Measurements from ENCODE around the gene GPR68. TPM values are rescaled to one million over a fixed set of nuclear protein-coding genes. Genes with fewer than 3 reads are reported as not detected.
"Not testable (repeated sequence)": the region's sequence is repeated elsewhere in the genome, so short reads cannot be mapped to it uniquely, and the experiment has no call there.

Gene GPR68
- total RNA-seq, 2 donors from 2014 or later = 0.55 to 1.4 TPM

DNA sequence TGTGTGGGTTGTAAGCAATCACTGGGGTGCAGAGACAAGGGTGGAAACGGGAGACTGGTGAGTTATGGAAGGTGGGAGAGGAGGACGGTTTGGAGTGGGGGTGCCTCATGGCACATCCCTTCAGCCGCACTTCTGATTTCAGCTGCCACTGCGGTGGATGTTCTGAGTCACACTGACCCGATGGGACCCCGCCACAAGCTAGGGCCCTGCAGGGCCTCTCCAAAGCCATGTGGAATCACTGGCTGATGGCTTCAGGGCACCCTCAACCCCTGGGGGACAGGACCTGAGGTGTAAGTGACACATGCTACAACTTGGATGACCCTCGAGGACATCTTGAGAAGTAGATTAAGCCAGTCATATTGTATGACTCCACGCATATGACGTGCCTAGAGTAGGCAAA lies 53.7 kb downstream of the GPR68 start:
- Histone ChIP-seq H3K4me3 (no peak overlapping the region), H3K27me3 (no peaks in the 10 kb centered on the region), H3K4me1 (no peaks in the 10 kb centered on the region), H3K36me3 (peaks cover 72% of the 10 kb centered on the region), H3K27ac (no peak overlapping the region), H3K9me3 (no peaks in the 10 kb centered on the region)
- DNase-seq (ENCODE audit: low spot score) = no peak
- TF ChIP-seq, protein P1, sequence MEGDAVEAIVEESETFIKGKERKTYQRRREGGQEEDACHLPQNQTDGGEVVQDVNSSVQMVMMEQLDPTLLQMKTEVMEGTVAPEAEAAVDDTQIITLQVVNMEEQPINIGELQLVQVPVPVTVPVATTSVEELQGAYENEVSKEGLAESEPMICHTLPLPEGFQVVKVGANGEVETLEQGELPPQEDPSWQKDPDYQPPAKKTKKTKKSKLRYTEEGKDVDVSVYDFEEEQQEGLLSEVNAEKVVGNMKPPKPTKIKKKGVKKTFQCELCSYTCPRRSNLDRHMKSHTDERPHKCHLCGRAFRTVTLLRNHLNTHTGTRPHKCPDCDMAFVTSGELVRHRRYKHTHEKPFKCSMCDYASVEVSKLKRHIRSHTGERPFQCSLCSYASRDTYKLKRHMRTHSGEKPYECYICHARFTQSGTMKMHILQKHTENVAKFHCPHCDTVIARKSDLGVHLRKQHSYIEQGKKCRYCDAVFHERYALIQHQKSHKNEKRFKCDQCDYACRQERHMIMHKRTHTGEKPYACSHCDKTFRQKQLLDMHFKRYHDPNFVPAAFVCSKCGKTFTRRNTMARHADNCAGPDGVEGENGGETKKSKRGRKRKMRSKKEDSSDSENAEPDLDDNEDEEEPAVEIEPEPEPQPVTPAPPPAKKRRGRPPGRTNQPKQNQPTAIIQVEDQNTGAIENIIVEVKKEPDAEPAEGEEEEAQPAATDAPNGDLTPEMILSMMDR (IDR thresholded peaks at IDR 0.05) = no peak

GRCh38 chr14:91187271-91187670 lies 57.2 kb downstream of the GPR68 start:
- no peak overlapping the region for H3K27ac ChIP-seq
- H3K4me3 ChIP-seq = no peak overlapping the region
- no peaks in the 10 kb centered on the region for H3K4me1 ChIP-seq
- no peaks in the 10 kb centered on the region for H3K9me3 ChIP-seq
- no peaks in the 10 kb centered on the region for H3K27me3 ChIP-seq
- TF ChIP-seq, protein P1 (IDR thresholded peaks at IDR 0.05) = no peak
- no peak for DNase-seq (ENCODE audit: low spot score)
- peaks cover 80% of the 10 kb centered on the region for H3K36me3 ChIP-seq

GRCh38 chr14:91186515-91187066 lies 57.9 kb downstream of the GPR68 start:
- peaks cover 80% of the 10 kb centered on the region for H3K36me3 ChIP-seq
- H3K4me1 ChIP-seq = no peaks in the 10 kb centered on the region
- DNase-seq (ENCODE audit: low spot score) = no peak
- no peak overlapping the region for H3K4me3 ChIP-seq
- H3K27me3 ChIP-seq = no peaks in the 10 kb centered on the region
- no peaks in the 10 kb centered on the region for H3K9me3 ChIP-seq
- TF ChIP-seq, protein P1 (IDR thresholded peaks at IDR 0.05) = no peak
- no peak overlapping the region for H3K27ac ChIP-seq

- Histone ChIP-seq H3K27ac (no peak overlapping the region), H3K4me3 (no peak overlapping the region), H3K9me3 (no peaks in the 10 kb centered on the region), H3K27me3 (no peaks in the 10 kb centered on the region), H3K36me3 (peaks cover 81% of the 10 kb centered on the region), H3K4me1 (no peaks in the 10 kb centered on the region)
- TF ChIP-seq, protein P1 (IDR thresholded peaks at IDR 0.05) = no peak
- DNase-seq (ENCODE audit: low spot score) = no peak
Measured at GRCh38 chr14:91185721-91186120, 58.8 kb downstream of the GPR68 start.

DNA sequence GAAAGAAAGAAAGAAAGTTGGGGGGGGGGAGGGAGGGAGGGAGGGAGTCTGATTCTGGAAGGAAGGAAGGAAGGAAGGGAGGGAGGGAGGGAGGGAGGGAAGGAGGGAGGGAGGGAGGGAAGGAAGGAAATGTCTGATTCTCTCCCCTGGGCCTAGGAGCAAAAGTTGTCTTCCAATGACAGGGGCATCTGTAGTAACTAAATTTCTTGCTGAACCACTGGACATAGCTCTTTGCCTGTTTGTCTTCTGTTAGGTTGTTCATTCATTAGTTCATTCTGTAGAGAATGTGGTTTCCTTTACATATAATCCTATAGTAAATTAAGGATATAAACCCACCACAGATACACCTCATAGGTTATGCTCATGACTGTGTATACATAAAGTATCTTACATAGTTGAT lies 59.9 kb downstream of the GPR68 start:
- Histone ChIP-seq H3K27me3 (no peaks in the 10 kb centered on the region), H3K9me3 (no peaks in the 10 kb centered on the region), H3K4me1 (no peaks in the 10 kb centered on the region), H3K36me3 (peaks cover 78% of the 10 kb centered on the region), H3K4me3 (no peak overlapping the region), H3K27ac (no peak overlapping the region)
- no peak for DNase-seq (ENCODE audit: low spot score)
- TF ChIP-seq, protein P1 (IDR thresholded peaks at IDR 0.05) = no peak

- peaks cover 60% of the 10 kb centered on the region for H3K36me3 ChIP-seq
- not testable (repeated sequence) for H3K4me1 ChIP-seq; H3K9me3 ChIP-seq; H3K27me3 ChIP-seq; DNase-seq (ENCODE audit: low spot score); H3K4me3 ChIP-seq; H3K27ac ChIP-seq
Measured at GRCh38 chr14:91182753-91183152, 61.8 kb downstream of the GPR68 start.

Other genes starting within 250 kb of the GPR68 start
- 1 to 10 TPM; 5.3 to 9.6 TPM for gene RPS6KA5, start 184.1 kb downstream of the GPR68 start, total RNA-seq
- gene DGLUCY, start 130.6 kb downstream of the GPR68 start, total RNA-seq = 100 to 1,000 TPM in 1 of 2 donors, 10 to 100 TPM in 1; 81.8 to 136 TPM
- gene CCDC88C, start 173.1 kb upstream of the GPR68 start, total RNA-seq = 1 to 10 TPM; 4.0 to 4.4 TPM